MM.1S (cell line): ENCODE results near the gene LIFR.

Experiments used
- CTCF ChIP-seq: fragments of 300-600 bp; sonication (generic); IDR thresholded peaks from 2 replicates; pipeline ENCODE4 v1.5.1; 2016; ENCODE audit warnings: antibody characterized with exemption, low read length, mixed read lengths
- EZH2 ChIP-seq: fragments of 300-600 bp; sonication (generic); optimal IDR thresholded peaks from 2 replicates; pipeline ENCODE3; 2017; ENCODE audit warnings: low read depth, mild to moderate bottlenecking, antibody characterized with exemption, low read length, mixed read lengths

- TF ChIP-seq CTCF: no peak
- no peak for TF ChIP-seq EZH2
Observed at GRCh38 chr5:38569180-38569579, 12.7 kb upstream of the LIFR start.
